Stimulated activated effector memory CD8-positive, alpha-beta T cell treated with anti-CD3 and anti-CD28 coated beads, Interleukin-12 subunit alpha, Interleukin-12 subunit beta, amount 100 ng/mL, for 72 hours (primary cell): Measurements from ENCODE around the gene NXN.
"Not testable (repeated sequence)": the region's sequence is repeated elsewhere in the genome, so short reads cannot be mapped to it uniquely, and the experiment has no call there.

Experiments used
- ATAC-seq: fragments of 150-1000 bp; cut with Tn5 transposase; 2 replicates; pipeline ENCODE4 v1.10.0; 2021
- DNase-seq, 2 donors: peaks; one replicate each; pipeline ENCODE4 v3.0.0; 2021 to 2022; ENCODE audit warnings: low spot score in 2 of 2
- H3K27ac Mint-ChIP-seq: one replicate; pipeline ENCODE4 v1.8.0; 2022; ENCODE audit warnings: mild to moderate bottlenecking, mixed read lengths
- H3K36me3 Mint-ChIP-seq: one replicate; pipeline ENCODE4 v1.8.0; 2022; ENCODE audit warnings: mild to moderate bottlenecking, mixed read lengths
- H3K4me1 Mint-ChIP-seq: one replicate; pipeline ENCODE4 v1.8.0; 2022; ENCODE audit warnings: mixed read lengths
- H3K4me3 Mint-ChIP-seq: one replicate; pipeline ENCODE4 v1.8.0; 2022; ENCODE audit warnings: mild to moderate bottlenecking, mixed read lengths
- H3K9me3 Mint-ChIP-seq: one replicate; pipeline ENCODE4 v1.8.0; 2022; ENCODE audit warnings: mixed read lengths

The NXN gene

GRCh38 chr17:799261-799660 lies 180.3 kb downstream of the NXN start:
- Mint-ChIP-seq H3K4me1 (peaks cover 6% of the 10 kb centered on the region), H3K9me3 (no peaks in the 10 kb centered on the region), H3K4me3 (no peak overlapping the region), H3K27ac (no peak overlapping the region), H3K36me3 (no peaks in the 10 kb centered on the region)
- ATAC-seq (no peak), DNase-seq (no peak)

GRCh38 chr17:798246-798645 lies 181.3 kb downstream of the NXN start:
- H3K4me1 Mint-ChIP-seq = peaks cover 6% of the 10 kb centered on the region
- DNase-seq = no peak
- ATAC-seq = no peak
- H3K36me3 Mint-ChIP-seq = no peaks in the 10 kb centered on the region
- H3K9me3 Mint-ChIP-seq = no peaks in the 10 kb centered on the region
- no peak overlapping the region for H3K27ac Mint-ChIP-seq
- H3K4me3 Mint-ChIP-seq = no peak overlapping the region

GRCh38 chr17:797236-797840 lies 182.2 kb downstream of the NXN start:
- ATAC-seq = no peak
- no peak overlapping the region for H3K4me3 Mint-ChIP-seq
- peaks cover 7% of the 10 kb centered on the region for H3K36me3 Mint-ChIP-seq
- H3K9me3 Mint-ChIP-seq = no peaks in the 10 kb centered on the region
- DNase-seq = no peak
- peaks cover 6% of the 10 kb centered on the region for H3K4me1 Mint-ChIP-seq
- H3K27ac Mint-ChIP-seq = no peak overlapping the region

- Mint-ChIP-seq H3K4me1 (peaks cover 6% of the 10 kb centered on the region), H3K27ac (no peak overlapping the region), H3K4me3 (no peak overlapping the region), H3K36me3 (peaks cover 10% of the 10 kb centered on the region), H3K9me3 (no peaks in the 10 kb centered on the region)
- DNase-seq (no peak), ATAC-seq (no peak)
Measured at GRCh38 chr17:796609-797008, 183.0 kb downstream of the NXN start.

- DNase-seq (no peak), ATAC-seq (no peak)
- Mint-ChIP-seq H3K27ac (no peak overlapping the region), H3K4me3 (no peak overlapping the region), H3K36me3 (peaks cover 19% of the 10 kb centered on the region), H3K9me3 (no peaks in the 10 kb centered on the region), H3K4me1 (peaks cover 11% of the 10 kb centered on the region)
Measured at GRCh38 chr17:795721-796120, 183.9 kb downstream of the NXN start.

- no peak overlapping the region for H3K27ac Mint-ChIP-seq
- H3K36me3 Mint-ChIP-seq = peaks cover 22% of the 10 kb centered on the region
- peaks cover 11% of the 10 kb centered on the region for H3K4me1 Mint-ChIP-seq
- no peak for ATAC-seq
- no peak for DNase-seq
- H3K9me3 Mint-ChIP-seq = no peaks in the 10 kb centered on the region
- H3K4me3 Mint-ChIP-seq = no peak overlapping the region
Measured at GRCh38 chr17:795276-795675, 184.3 kb downstream of the NXN start.

- H3K4me3 Mint-ChIP-seq = no peak overlapping the region
- H3K9me3 Mint-ChIP-seq = no peaks in the 10 kb centered on the region
- peaks cover 11% of the 10 kb centered on the region for H3K4me1 Mint-ChIP-seq
- DNase-seq = peak in 1 of 2 donors; percentile 11
- no peak overlapping the region for H3K27ac Mint-ChIP-seq
- ATAC-seq = peak; percentile 64
- H3K36me3 Mint-ChIP-seq = peaks cover 26% of the 10 kb centered on the region
Measured at GRCh38 chr17:794876-795275, 184.7 kb downstream of the NXN start.

GRCh38 chr17:792277-792676 lies 187.3 kb downstream of the NXN start:
- Mint-ChIP-seq H3K4me3 (no peak overlapping the region), H3K36me3 (peaks cover 52% of the 10 kb centered on the region), H3K9me3 (no peaks in the 10 kb centered on the region), H3K27ac (no peak overlapping the region), H3K4me1 (peaks cover 11% of the 10 kb centered on the region)
- ATAC-seq = no peak
- DNase-seq = no peak

- peaks cover 56% of the 10 kb centered on the region for H3K36me3 Mint-ChIP-seq
- H3K4me3 Mint-ChIP-seq = no peak overlapping the region
- H3K27ac Mint-ChIP-seq = no peak overlapping the region
Measured at GRCh38 chr17:791829-792228, 187.7 kb downstream of the NXN start.

GRCh38 chr17:790874-791247 lies 188.7 kb downstream of the NXN start:
- not testable (repeated sequence) for H3K9me3 Mint-ChIP-seq, ATAC-seq, H3K4me3 Mint-ChIP-seq, DNase-seq, H3K27ac Mint-ChIP-seq
- Mint-ChIP-seq H3K4me1 (peaks cover 11% of the 10 kb centered on the region), H3K36me3 (peaks cover 66% of the 10 kb centered on the region)

More at GRCh38 chr17:791829-792228, 187.7 kb downstream of the NXN start:
- ATAC-seq = no peak
- no peak for DNase-seq
- peaks cover 11% of the 10 kb centered on the region for H3K4me1 Mint-ChIP-seq
- H3K9me3 Mint-ChIP-seq = no peaks in the 10 kb centered on the region

- not testable (repeated sequence) for H3K4me3 Mint-ChIP-seq, ATAC-seq, DNase-seq, H3K27ac Mint-ChIP-seq, H3K9me3 Mint-ChIP-seq
- peaks cover 11% of the 10 kb centered on the region for H3K4me1 Mint-ChIP-seq
- H3K36me3 Mint-ChIP-seq = peaks cover 71% of the 10 kb centered on the region
Measured at GRCh38 chr17:789931-790873, 189.4 kb downstream of the NXN start.

- DNase-seq (no peak), ATAC-seq (no peak)
- H3K27ac Mint-ChIP-seq = no peak overlapping the region
- no peaks in the 10 kb centered on the region for H3K9me3 Mint-ChIP-seq
- peaks cover 78% of the 10 kb centered on the region for H3K36me3 Mint-ChIP-seq
- no peak overlapping the region for H3K4me3 Mint-ChIP-seq
- peaks cover 13% of the 10 kb centered on the region for H3K4me1 Mint-ChIP-seq
Measured at GRCh38 chr17:789160-789840, 190.3 kb downstream of the NXN start.

GRCh38 chr17:788551-788950 lies 191.0 kb downstream of the NXN start:
- Mint-ChIP-seq H3K27ac (no peak overlapping the region), H3K4me3 (no peak overlapping the region), H3K36me3 (peaks cover 85% of the 10 kb centered on the region), H3K9me3 (no peaks in the 10 kb centered on the region), H3K4me1 (peaks cover 20% of the 10 kb centered on the region)
- ATAC-seq (no peak), DNase-seq (no peak)

GRCh38 chr17:787641-788221 lies 191.8 kb downstream of the NXN start:
- no peak for DNase-seq
- no peak for ATAC-seq
- Mint-ChIP-seq H3K36me3 (peaks cover 90% of the 10 kb centered on the region), H3K9me3 (no peaks in the 10 kb centered on the region), H3K27ac (no peak overlapping the region), H3K4me1 (peaks cover 28% of the 10 kb centered on the region), H3K4me3 (no peak overlapping the region)

- ATAC-seq, H3K9me3 Mint-ChIP-seq, H3K4me3 Mint-ChIP-seq, H3K27ac Mint-ChIP-seq, DNase-seq: not testable (repeated sequence)
- Mint-ChIP-seq H3K4me1 (peaks cover 34% of the 10 kb centered on the region), H3K36me3 (peaks cover 94% of the 10 kb centered on the region)
Measured at GRCh38 chr17:785901-786300, 193.7 kb downstream of the NXN start.
